Vagina (tissue), 2 donors: Measurements from ENCODE around the gene FBRSL1.

Experiments
- CTCF ChIP-seq, 3 experiments: fragments of 450-650 bp in 2 of 3; fragments of 200-600 bp in 1 of 3; sonication (generic) in 1 of 3; IDR thresholded peaks; one replicate each; pipeline ENCODE4 v1.5.1; 2017 to 2019; ENCODE audit warnings: antibody characterized with exemption in 3 of 3, mild to moderate bottlenecking in 2 of 3, moderate library complexity in 2 of 3
- POLR2AphosphoS5 ChIP-seq, 2 donors: sonication (generic); formaldehyde crosslinking; IDR thresholded peaks; one replicate each; pipeline ENCODE4 v1.9.0; 2017; ENCODE audit warnings: antibody characterized with exemption in 2 of 2, mild to moderate bottlenecking in 2 of 2, low read depth in 1 of 2; ENCODE audit not compliant: insufficient read depth in 1 of 2

GRCh38 chr12:132508491-132508740 lies 18.5 kb downstream of the FBRSL1 start:
- TF ChIP-seq CTCF (IDR thresholded peaks at IDR 0.05) (no peak), POLR2AphosphoS5 (IDR thresholded peaks at IDR 0.05; ENCODE audit: insufficient read depth in 1 of 2, low read depth in 1 of 2) (no peak)
